Nucleus accumbens (tissue), 56 donors: ENCODE measurements around the gene CHST5.
"Not testable (repeated sequence)": the region's sequence is repeated elsewhere in the genome, so short reads cannot be mapped to it uniquely, and the experiment has no call there.

Source experiments
- DNase-seq, 56 donors: peaks; one replicate each; lab custom pipeline; 2025; lab: John Stamatoyannopoulos, UW

Gene CHST5

GRCh38 chr16:75555213-75555706 lies 19.4 kb upstream of the CHST5 start:
- peak in 55 of 56 donors; percentile 23 to 92 (median 75) for DNase-seq

- DNase-seq: peak in 1 of 56 donors; percentile 16
These were observed 17.0 kb upstream of the CHST5 start for GRCh38 chr16:75552951-75553350.

- peak in 46 of 56 donors; percentile 11 to 68 (median 36) for DNase-seq
These were observed 14.3 kb upstream of the CHST5 start for GRCh38 chr16:75550211-75550662.

GRCh38 chr16:75548456-75548855 lies 12.5 kb upstream of the CHST5 start:
- not testable (repeated sequence) for DNase-seq

- no peak for DNase-seq
These were observed 10.4 kb upstream of the CHST5 start for GRCh38 chr16:75546293-75546692.

- not testable (repeated sequence) for DNase-seq
These were observed 10.0 kb upstream of the CHST5 start for GRCh38 chr16:75545879-75546278.

GRCh38 chr16:75542462-75542861 lies 6.6 kb upstream of the CHST5 start:
- DNase-seq: not testable (repeated sequence)

- DNase-seq: no peak
These were observed 5.3 kb upstream of the CHST5 start for GRCh38 chr16:75541236-75541635.

- DNase-seq: peak in 22 of 56 donors; percentile 0 to 48 (median 10)
These were observed 3.1 kb upstream of the CHST5 start for GRCh38 chr16:75538882-75539565.

GRCh38 chr16:75537776-75538175 lies 1.9 kb upstream of the CHST5 start:
- DNase-seq: no peak

- DNase-seq: peak in 1 of 56 donors; percentile 20
These were observed 581 bp downstream of the CHST5 start for GRCh38 chr16:75535211-75535843.

- DNase-seq: no peak
These were observed 1.2 kb downstream of the CHST5 start for GRCh38 chr16:75534560-75535205.

GRCh38 chr16:75532791-75533190 lies 3.1 kb downstream of the CHST5 start:
- no peak for DNase-seq

- DNase-seq: no peak
These were observed 3.7 kb downstream of the CHST5 start for GRCh38 chr16:75532142-75532765.

- DNase-seq: no peak
These were observed 5.9 kb downstream of the CHST5 start for GRCh38 chr16:75529959-75530358.

GRCh38 chr16:75529056-75529905 lies 6.6 kb downstream of the CHST5 start:
- no peak for DNase-seq

- no peak for DNase-seq
These were observed 8.0 kb downstream of the CHST5 start for GRCh38 chr16:75527825-75528299.

- DNase-seq: no peak
These were observed 9.7 kb downstream of the CHST5 start for GRCh38 chr16:75526032-75526790.

GRCh38 chr16:75519175-75519574 lies 16.7 kb downstream of the CHST5 start:
- no peak for DNase-seq
